Activated naive CD8-positive, alpha-beta T cell treated with anti-CD3 and anti-CD28 coated beads, Interleukin-2, amount 10 ng/mL, durations not matched to agents 7 days and 5 days (primary cell): ENCODE results near the gene DPM3. TPM values are rescaled to one million over a fixed set of nuclear protein-coding genes. Genes with fewer than 3 reads are reported as not detected.

ENCODE experiments used
- ATAC-seq: fragments of 150-1000 bp; cut with Tn5 transposase; one replicate; pipeline ENCODE4 v1.10.0; 2021; ENCODE audit warnings: low read depth, moderate library complexity
- POLR2A ChIA-PET: fragments of 350-600 bp; sonication (Branson Sonifier 250); formaldehyde crosslinking; loops from one replicate; lab custom pipeline; 2021; ENCODE audit warnings: antibody characterized with exemption; lab: Charles Lee
- DNase-seq: peaks from one replicate; pipeline ENCODE4 v3.0.0; 2021
- H3K27ac Mint-ChIP-seq: one replicate; pipeline ENCODE4 v1.8.0; 2022; ENCODE audit warnings: mild to moderate bottlenecking, mixed read lengths
- H3K27me3 Mint-ChIP-seq: one replicate; pipeline ENCODE4 v1.8.0; 2022; ENCODE audit warnings: mild to moderate bottlenecking, moderate library complexity, mixed read lengths
- H3K36me3 Mint-ChIP-seq: one replicate; pipeline ENCODE4 v1.8.0; 2021; ENCODE audit warnings: mild to moderate bottlenecking, mixed read lengths
- H3K4me1 Mint-ChIP-seq: one replicate; pipeline ENCODE4 v1.8.0; 2021; ENCODE audit warnings: mixed read lengths
- H3K4me3 Mint-ChIP-seq: one replicate; pipeline ENCODE4 v1.8.0; 2022; ENCODE audit warnings: mild to moderate bottlenecking, moderate library complexity, mixed read lengths
- H3K9me3 Mint-ChIP-seq: one replicate; pipeline ENCODE4 v1.8.0; 2021; ENCODE audit warnings: mixed read lengths
- total RNA-seq, 2 experiments: library from RNA; stranded (reverse); gene quantifications; one replicate each; pipeline ENCODE4 v1.2.3, GENCODE V29; 2021

Gene DPM3
- total RNA-seq, 2 experiments from 2014 or later = 60.0 to 71.1 TPM

DNA sequence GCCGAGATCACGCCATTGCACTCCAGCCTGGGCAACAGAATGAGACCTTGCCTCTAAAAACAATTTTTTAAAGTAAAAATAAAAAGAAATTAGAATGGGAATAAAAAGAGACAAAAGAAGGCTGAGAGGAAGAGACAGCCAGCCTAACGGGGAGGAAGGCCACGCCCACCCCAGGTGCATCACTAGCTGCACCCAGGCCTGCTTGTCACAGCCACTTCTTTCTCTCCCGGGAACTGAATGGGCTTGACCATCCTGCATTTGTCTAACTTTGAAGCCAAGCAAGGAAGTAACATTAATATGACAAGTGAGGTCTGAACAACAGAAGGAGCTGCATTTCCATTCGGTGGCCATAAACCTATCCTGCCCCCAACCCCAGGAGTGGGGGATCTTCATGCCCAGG, 33.5 kb downstream of the DPM3 start:
- no peak overlapping the region for H3K4me3 Mint-ChIP-seq
- H3K9me3 Mint-ChIP-seq = no peaks in the 10 kb centered on the region
- no peak overlapping the region for H3K27ac Mint-ChIP-seq
- ATAC-seq (no peak), DNase-seq (no peak)
- no peaks in the 10 kb centered on the region for H3K36me3 Mint-ChIP-seq
- no peaks in the 10 kb centered on the region for H3K4me1 Mint-ChIP-seq
- peaks cover 13% of the 10 kb centered on the region for H3K27me3 Mint-ChIP-seq
- POLR2A ChIA-PET = no interaction called here

DNA sequence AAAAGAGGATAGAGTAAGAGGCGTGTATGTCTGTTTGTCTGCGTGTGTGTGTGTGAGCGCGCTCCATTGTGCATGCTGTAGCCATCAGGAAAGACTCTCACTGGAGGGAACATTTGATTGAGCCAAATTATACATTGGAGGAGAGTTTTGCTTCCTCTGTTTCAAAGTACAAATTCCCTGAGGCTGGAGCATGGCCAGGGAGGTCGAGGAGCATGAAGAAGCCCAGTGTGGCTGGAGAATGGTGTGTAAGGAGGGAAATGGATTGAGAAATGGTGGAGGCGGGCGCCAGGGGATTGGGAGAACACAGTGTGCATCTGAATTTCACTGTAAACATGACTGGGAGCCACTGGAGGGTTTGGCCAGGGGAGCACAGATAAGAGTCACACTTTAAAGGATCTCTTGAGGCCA, 34.7 kb downstream of the DPM3 start:
- no peaks in the 10 kb centered on the region for H3K4me1 Mint-ChIP-seq
- ATAC-seq = no peak
- H3K27me3 Mint-ChIP-seq = peaks cover 11% of the 10 kb centered on the region
- no peak overlapping the region for H3K27ac Mint-ChIP-seq
- POLR2A ChIA-PET = no interaction called here
- no peaks in the 10 kb centered on the region for H3K36me3 Mint-ChIP-seq
- no peaks in the 10 kb centered on the region for H3K9me3 Mint-ChIP-seq
- H3K4me3 Mint-ChIP-seq = no peak overlapping the region
- DNase-seq = no peak

DNA sequence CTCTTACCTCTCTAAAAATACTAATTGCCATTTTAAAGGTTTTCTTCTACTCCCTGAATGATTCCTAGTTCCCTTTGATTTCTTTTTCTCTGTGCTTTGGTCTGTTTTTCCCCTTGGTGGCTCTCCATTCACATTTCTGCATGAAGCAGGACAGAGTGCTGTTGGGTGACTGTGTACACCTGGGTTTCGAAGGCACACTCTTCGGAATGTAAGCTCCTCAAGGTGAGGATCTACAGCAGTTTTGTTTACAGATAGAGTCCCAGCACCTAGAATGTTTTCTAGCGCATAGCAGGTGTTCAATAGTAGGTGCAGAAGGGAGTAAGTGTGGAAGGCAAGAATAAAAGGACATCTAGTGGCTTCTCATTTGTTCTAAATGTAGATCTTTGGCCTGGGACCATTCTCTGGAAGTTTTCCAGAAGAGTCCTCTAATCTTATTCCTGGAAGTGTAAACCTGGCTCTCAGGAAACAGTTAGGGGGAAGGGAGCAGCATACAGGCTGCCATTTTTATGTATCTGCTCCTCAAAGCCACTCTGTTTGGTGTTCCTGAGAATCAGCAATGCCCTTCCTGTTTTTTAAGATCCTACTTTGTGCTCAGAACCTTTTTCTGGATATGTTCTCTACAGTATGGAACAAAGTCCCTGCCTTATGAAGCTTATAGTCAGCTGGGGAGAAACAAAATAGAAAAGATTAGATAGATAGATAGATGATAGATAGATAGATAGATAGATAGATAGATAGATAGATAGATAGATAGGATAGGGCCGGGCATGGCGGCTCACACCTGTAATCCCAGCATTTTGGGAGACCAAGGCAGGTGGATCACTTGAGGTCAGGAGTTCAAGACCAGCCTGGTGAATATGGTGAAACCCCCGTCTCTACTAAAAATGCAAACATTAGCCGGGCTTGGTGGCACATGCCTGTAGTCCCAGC, 35.5 kb downstream of the DPM3 start:
- DNase-seq = no peak
- Mint-ChIP-seq H3K27me3 (peaks cover 11% of the 10 kb centered on the region), H3K36me3 (no peaks in the 10 kb centered on the region), H3K27ac (no peak overlapping the region), H3K4me3 (no peak overlapping the region), H3K4me1 (no peaks in the 10 kb centered on the region), H3K9me3 (no peaks in the 10 kb centered on the region)
- ATAC-seq = no peak
- POLR2A ChIA-PET = no interaction called here

DNA sequence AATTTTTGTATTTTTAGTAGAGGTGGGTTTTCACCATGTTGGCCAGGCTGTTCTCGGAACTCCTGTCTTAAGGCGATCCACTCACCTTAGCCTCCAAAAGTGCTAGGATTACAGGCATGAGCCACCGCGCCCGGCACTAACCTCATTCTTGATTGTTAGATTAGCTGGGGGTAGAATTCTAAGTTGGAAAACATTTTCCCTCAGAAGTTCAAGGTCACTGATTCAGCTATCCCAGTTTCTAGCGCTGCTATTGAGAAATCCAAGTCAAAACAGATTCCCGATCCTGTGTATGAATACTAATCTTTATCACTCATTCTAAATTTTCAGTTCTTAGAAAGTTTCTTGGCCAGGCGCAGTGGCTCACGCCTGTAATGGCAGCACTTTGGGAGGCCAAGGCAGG, 37.0 kb downstream of the DPM3 start:
- no peaks in the 10 kb centered on the region for H3K36me3 Mint-ChIP-seq
- H3K4me3 Mint-ChIP-seq = no peak overlapping the region
- no peak for ATAC-seq
- H3K9me3 Mint-ChIP-seq = no peaks in the 10 kb centered on the region
- no peak overlapping the region for H3K27ac Mint-ChIP-seq
- peaks cover 14% of the 10 kb centered on the region for H3K27me3 Mint-ChIP-seq
- H3K4me1 Mint-ChIP-seq = no peaks in the 10 kb centered on the region
- no peak for DNase-seq
- POLR2A ChIA-PET = interaction anchor here (1.0 kb wide), 1 partner anchor 46 kb away, joined by 3 read pairs; no protein-coding TSS in a partner anchor

DNA sequence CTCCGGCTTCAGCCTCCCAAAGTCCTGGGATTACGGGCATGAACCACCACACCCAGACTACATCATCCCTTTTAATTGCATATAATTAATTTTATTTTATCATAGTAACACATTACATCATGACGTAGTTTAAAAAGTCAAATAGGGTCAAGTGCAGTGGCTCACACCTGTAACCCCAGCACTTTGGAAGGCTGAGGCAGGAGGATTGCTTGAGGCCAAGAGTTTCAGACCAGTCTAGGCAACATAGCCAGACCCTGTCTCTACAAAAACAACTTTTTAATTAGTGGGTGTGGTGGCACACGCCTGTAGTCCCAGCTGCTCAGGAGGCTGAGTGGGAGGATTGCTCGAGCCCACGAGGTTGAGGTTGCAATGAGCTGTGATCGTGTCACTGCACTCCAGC, 41.0 kb downstream of the DPM3 start:
- Mint-ChIP-seq H3K9me3 (no peaks in the 10 kb centered on the region), H3K4me1 (no peaks in the 10 kb centered on the region), H3K36me3 (no peaks in the 10 kb centered on the region), H3K27me3 (peaks cover 32% of the 10 kb centered on the region), H3K4me3 (no peak overlapping the region), H3K27ac (no peak overlapping the region)
- POLR2A ChIA-PET = interaction anchor here (0.7 kb wide), 1 partner anchor 73 kb away, joined by 4 read pairs; no protein-coding TSS in a partner anchor
- no peak for DNase-seq
- no peak for ATAC-seq

DNA sequence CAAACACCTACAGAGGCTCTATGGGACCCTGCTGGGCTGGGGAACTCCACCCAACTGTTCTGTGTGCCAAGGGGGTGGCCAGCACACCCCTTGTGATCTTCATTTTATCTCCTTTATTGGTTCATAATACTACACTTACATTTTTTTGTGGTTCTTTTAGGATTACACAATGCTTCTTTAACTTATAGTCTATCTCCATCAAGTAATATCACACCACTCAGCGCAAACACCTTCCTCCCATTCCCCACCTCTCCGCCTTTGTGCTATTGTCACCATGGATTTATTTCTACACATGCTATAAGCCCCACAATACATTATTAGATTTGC, 45.7 kb downstream of the DPM3 start:
- POLR2A ChIA-PET = no interaction called here
- no peaks in the 10 kb centered on the region for H3K9me3 Mint-ChIP-seq
- H3K4me3 Mint-ChIP-seq = no peak overlapping the region
- no peak overlapping the region for H3K27ac Mint-ChIP-seq
- ATAC-seq = no peak
- no peak for DNase-seq
- peaks cover 33% of the 10 kb centered on the region for H3K27me3 Mint-ChIP-seq
- H3K4me1 Mint-ChIP-seq = peaks cover 3% of the 10 kb centered on the region
- no peaks in the 10 kb centered on the region for H3K36me3 Mint-ChIP-seq

DNA sequence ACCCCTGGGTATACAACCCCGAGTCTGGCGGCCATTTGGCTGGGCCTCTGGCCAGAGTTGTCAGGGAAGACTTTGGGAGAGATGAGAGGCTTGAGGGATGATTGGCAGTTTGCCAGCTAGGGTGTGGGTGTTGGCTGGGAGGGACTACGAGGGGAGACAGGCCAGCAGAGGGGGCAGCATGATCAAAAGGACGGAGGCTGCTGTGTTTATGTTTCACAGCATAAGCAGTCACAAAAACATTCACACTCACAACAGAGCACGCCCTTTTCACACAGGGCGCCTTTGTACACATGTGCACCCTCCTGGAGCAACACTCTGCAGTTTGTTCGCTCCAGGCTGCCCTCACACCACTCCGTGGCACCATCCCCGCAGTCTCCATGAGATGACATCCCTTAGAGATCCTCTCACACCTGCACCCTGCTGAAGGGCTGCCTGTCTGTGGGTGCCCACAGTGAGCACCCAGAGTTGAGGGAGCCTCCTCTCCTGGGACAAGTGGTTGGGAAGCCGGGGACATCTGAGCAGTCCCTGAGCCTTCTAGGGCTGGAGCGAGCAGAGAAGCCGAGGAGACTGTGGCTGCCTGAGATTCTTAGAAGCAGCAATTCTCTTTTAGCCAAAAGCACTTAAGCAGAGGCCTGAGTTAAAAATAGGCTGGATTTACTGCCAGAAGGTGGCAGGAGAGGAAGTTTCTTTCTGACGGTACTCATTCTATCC, 46.3 kb downstream of the DPM3 start:
- POLR2A ChIA-PET = no interaction called here
- Mint-ChIP-seq H3K4me3 (no peak overlapping the region), H3K9me3 (no peaks in the 10 kb centered on the region), H3K27me3 (peaks cover 33% of the 10 kb centered on the region), H3K27ac (no peak overlapping the region), H3K4me1 (peaks cover 3% of the 10 kb centered on the region), H3K36me3 (no peaks in the 10 kb centered on the region)
- DNase-seq (no peak), ATAC-seq (peak; percentile 30)

DNA sequence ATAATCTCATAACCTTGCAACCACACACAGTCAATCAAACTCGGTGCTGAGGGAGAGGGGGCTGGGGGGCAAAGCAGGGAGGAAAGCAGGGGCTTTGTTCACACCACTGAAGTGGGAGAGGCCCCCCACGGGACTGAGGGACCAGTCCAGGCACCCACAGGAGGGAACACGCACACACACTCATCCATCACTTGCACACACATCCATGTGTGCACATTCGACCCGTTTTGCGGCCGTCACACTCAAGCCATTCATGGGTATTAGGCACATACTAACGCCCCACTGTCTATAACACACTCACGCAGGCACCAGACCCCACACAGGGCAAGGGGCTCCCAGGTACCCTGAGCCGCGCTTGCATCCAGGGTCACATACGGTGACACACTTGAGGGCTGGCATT, 47.7 kb downstream of the DPM3 start:
- no peak for DNase-seq
- no peak for ATAC-seq
- Mint-ChIP-seq H3K4me3 (no peak overlapping the region), H3K27ac (no peak overlapping the region), H3K4me1 (peaks cover 3% of the 10 kb centered on the region), H3K9me3 (no peaks in the 10 kb centered on the region), H3K27me3 (peaks cover 29% of the 10 kb centered on the region), H3K36me3 (no peaks in the 10 kb centered on the region)
- POLR2A ChIA-PET = no interaction called here

DNA sequence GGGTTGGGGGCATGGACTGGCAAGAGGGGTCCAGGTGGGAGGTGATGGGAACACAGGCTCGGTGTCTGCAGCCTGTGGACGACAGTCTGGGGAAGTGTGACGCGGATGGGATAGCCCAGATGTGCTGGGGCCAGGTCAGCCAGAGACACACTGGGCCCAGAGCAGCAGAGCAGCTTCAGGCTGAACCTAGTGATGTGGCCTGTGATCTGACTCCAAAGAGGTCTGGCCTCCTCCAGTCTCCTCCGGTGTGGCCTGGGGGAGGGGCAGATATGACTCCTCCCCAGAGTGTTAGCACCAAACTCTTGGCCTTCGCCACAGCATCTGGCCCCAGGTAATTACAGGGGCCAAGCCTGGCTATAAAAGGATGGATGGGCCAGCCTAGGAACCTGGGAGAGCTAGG, 48.2 kb downstream of the DPM3 start:
- peaks cover 28% of the 10 kb centered on the region for H3K27me3 Mint-ChIP-seq
- H3K9me3 Mint-ChIP-seq = no peaks in the 10 kb centered on the region
- DNase-seq (no peak), ATAC-seq (no peak)
- H3K4me1 Mint-ChIP-seq = peaks cover 3% of the 10 kb centered on the region
- no peak overlapping the region for H3K27ac Mint-ChIP-seq
- POLR2A ChIA-PET = interaction anchor here (1.1 to 2.1 kb wide), 3 partner anchors 74 to 81 kb away, joined by 3 to 15 read pairs (median 7); partner anchors contain the start of gene KRTCAP2
- H3K4me3 Mint-ChIP-seq = no peak overlapping the region
- no peaks in the 10 kb centered on the region for H3K36me3 Mint-ChIP-seq

DNA sequence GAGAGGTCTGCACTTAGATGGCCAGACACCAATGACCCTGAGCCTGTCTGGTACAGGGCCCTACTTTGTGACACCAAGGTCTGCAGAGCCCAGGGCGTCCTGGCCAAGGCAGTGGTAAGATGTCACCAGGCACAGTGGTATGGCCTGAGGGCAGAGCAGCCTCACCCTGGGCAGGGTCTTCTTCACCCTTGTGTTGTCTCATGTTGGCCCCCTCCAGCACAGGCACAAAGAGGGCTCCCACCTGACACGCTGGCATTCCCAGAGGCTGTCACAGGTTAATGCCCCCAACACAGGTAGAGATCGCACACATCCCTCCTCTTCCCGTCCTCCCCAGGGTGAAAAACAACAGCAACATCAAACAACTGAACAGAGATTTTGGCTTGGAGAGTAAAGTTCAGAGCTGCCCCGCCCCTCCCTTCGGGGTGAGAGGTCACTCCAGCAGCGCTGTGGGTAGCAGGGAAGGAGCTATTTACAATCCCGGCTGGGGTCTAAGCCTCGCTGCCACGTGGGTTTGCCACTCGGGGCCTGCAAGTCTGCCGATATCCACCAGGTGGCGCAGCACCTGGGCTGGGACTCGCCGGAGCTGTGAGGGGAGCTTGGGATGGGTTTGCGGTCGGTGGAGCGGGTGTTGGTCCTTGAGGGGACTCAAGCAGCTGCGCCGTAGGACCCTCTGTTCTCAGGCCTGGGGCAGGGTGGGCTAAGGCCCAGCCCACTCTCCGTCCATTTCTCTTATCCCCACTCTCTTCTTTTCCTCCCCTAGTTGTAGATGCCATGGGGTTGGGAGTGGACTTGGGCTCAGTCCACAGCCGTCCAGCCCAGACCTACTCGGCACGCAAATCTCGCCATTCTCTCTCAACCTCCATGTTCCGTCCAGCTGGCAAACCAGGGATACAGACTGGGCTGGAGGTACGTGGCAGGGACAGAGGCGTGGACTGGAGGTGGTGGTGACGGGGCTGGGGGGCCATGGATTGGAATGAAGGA, 49.0 kb downstream of the DPM3 start:
- Mint-ChIP-seq H3K27ac (no peak overlapping the region), H3K36me3 (no peaks in the 10 kb centered on the region), H3K27me3 (peaks cover 21% of the 10 kb centered on the region), H3K4me3 (no peak overlapping the region), H3K4me1 (peaks cover 3% of the 10 kb centered on the region), H3K9me3 (no peaks in the 10 kb centered on the region)
- ATAC-seq (peak; percentile 68), DNase-seq (peak; percentile 88)
- POLR2A ChIA-PET = interaction anchor here (1.1 to 2.1 kb wide), 3 partner anchors 74 to 81 kb away, joined by 3 to 15 read pairs (median 7); partner anchors contain the start of gene KRTCAP2
